Measurements from ENCODE around the gene WNK2.
"Not testable (repeated sequence)": the region's sequence is repeated elsewhere in the genome, so short reads cannot be mapped to it uniquely, and the experiment has no call there.

Gene WNK2

GRCh38 chr9:93318480-93318879 is 134.5 kb downstream of the WNK2 start:
- no peak for DNase-seq

- no peak for DNase-seq
These were observed 135.5 kb downstream of the WNK2 start for GRCh38 chr9:93319301-93319991.

GRCh38 chr9:93319992-93320500 is 136.1 kb downstream of the WNK2 start:
- DNase-seq: no peak

GRCh38 chr9:93320591-93321219 is 136.8 kb downstream of the WNK2 start:
- no peak for DNase-seq

GRCh38 chr9:93321220-93321610 is 137.3 kb downstream of the WNK2 start:
- no peak for DNase-seq

- not testable (repeated sequence) for DNase-seq
These were observed 139.6 kb downstream of the WNK2 start for GRCh38 chr9:93323446-93323954.

- no peak for DNase-seq
These were observed 140.4 kb downstream of the WNK2 start for GRCh38 chr9:93324191-93324834.

- no peak for DNase-seq
These were observed 141.5 kb downstream of the WNK2 start for GRCh38 chr9:93325307-93326035.

GRCh38 chr9:93326056-93326455 is 142.1 kb downstream of the WNK2 start:
- no peak for DNase-seq

GRCh38 chr9:93326654-93327053 is 142.7 kb downstream of the WNK2 start:
- DNase-seq: no peak

- DNase-seq: no peak
These were observed 145.8 kb downstream of the WNK2 start for GRCh38 chr9:93329629-93330280.

- DNase-seq: no peak
These were observed 148.4 kb downstream of the WNK2 start for GRCh38 chr9:93332317-93332716.

- DNase-seq: no peak
These were observed 152.8 kb downstream of the WNK2 start for GRCh38 chr9:93336720-93337119.

- not testable (repeated sequence) for DNase-seq
These were observed 154.3 kb downstream of the WNK2 start for GRCh38 chr9:93338196-93338595.

- no peak for DNase-seq
These were observed 156.2 kb downstream of the WNK2 start for GRCh38 chr9:93340091-93340490.

GRCh38 chr9:93341820-93342219 is 157.9 kb downstream of the WNK2 start:
- DNase-seq: not testable (repeated sequence)

GRCh38 chr9:93342428-93342827 is 158.5 kb downstream of the WNK2 start:
- DNase-seq: not testable (repeated sequence)

GRCh38 chr9:93343663-93344062 is 159.7 kb downstream of the WNK2 start:
- DNase-seq: no peak

- DNase-seq: no peak
These were observed 161.8 kb downstream of the WNK2 start for GRCh38 chr9:93345643-93346230.

- no peak for DNase-seq
These were observed 162.5 kb downstream of the WNK2 start for GRCh38 chr9:93346231-93347112.

GRCh38 chr9:93347371-93347975 is 163.5 kb downstream of the WNK2 start:
- DNase-seq: not testable (repeated sequence)

All from GOT3 (cell line).